HG03159 (cell line): Measurements from ENCODE around the gene SMNDC1.
"Not testable (repeated sequence)": the region's sequence is repeated elsewhere in the genome, so short reads cannot be mapped to it uniquely, and the experiment has no call there.

Experiments used
- ATAC-seq: cut with Tn5 transposase; IDR thresholded peaks from one replicate; pipeline ENCODE4 v1.9.1; 2021; ENCODE audit warnings: mild to moderate bottlenecking, moderate library complexity; ENCODE audit not compliant: unreplicated experiment

SMNDC1 gene

GRCh38 chr10:110304780-110305421 lies at the start of gene SMNDC1:
Gene SMNDC1 (minus strand): TSS chr10:110304920. CDS start chr10:110303587, 1,333 bp downstream.
- peak; percentile 88 for ATAC-seq

- ATAC-seq = peak; percentile 23
Measured at GRCh38 chr10:110354322-110354766, 49.6 kb upstream of the SMNDC1 start.

DNA sequence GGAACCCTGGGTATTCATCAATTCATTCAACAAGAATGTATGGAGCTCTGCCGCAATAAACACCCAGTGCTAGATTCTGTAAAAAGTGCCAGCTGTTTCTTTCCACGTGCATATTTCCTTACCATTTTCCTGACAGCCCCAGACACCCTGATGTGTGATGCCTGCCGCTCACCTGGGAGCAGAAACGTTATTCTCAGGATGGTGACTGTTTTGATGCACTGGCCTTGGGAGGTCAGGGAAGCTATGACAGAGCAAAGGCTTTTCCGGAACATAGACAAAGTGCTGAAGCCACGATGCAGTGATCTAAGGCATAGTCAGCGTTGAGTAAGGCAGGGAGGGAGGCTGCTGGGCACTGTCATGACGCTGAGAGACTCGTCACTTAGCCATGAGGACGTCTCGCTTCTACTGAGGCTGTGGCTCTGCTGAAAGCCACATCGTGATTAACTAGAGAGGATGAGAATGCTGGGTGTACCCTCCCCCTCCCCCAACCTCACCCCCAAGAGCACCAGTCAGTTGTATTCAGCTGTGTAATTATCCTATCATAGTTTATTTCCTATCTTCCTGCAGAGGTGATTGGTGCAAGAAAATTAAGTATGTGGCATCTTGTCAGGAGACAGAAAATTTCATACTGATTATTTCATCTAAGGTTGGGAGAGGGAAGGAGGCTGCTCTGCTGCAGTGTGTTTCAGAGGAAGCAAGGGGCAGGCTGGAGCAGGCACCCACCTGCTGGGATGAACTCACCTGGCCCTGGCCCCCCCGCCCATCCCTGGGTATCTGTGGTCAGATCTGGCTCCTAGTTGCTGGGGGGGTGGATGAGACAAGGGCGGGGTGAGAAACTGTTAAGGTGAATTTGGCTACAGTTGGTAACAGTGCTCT lies 48.8 kb upstream of the SMNDC1 start:
- no peak for ATAC-seq

DNA sequence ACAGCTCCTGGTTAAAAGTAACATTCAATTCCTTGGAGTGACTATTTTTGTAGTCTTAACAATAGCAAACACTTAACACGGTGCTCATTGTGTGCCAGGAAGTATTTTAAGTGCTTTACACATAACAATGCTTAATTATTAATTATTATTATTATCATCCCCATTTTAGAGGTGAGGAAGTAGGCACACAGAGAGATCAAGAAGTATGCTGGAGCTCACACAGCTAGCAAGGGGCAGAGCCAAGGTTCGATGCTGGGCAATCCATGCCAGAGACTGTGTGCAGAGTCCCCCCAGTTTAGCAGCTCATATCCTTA lies 48.2 kb upstream of the SMNDC1 start:
- no peak for ATAC-seq

DNA sequence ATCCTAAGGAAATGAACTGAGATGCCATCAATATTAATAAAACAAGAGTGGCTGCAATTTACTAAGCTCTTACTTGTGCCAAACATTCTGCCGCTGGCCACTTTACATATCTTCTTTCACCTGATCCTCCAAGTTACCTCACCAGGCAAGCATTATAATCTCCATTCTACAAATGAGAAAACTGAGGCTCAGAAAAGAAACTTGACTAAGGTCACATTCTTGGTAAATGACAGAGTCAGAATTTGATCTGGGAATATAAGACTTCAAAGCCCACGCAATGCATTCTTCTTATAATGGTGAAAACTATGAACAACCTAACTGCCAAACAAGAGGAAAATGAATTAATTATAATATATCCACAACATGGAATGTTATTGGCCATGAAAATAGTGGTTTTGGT lies 46.1 kb upstream of the SMNDC1 start:
- no peak for ATAC-seq

- no peak for ATAC-seq
Measured at GRCh38 chr10:110349831-110350230, 45.1 kb upstream of the SMNDC1 start.

GRCh38 chr10:110349386-110349785 lies 44.7 kb upstream of the SMNDC1 start:
- no peak for ATAC-seq

GRCh38 chr10:110348336-110348735 lies 43.6 kb upstream of the SMNDC1 start:
- ATAC-seq = no peak

- ATAC-seq = no peak
Measured at GRCh38 chr10:110346914-110347313, 42.2 kb upstream of the SMNDC1 start.

DNA sequence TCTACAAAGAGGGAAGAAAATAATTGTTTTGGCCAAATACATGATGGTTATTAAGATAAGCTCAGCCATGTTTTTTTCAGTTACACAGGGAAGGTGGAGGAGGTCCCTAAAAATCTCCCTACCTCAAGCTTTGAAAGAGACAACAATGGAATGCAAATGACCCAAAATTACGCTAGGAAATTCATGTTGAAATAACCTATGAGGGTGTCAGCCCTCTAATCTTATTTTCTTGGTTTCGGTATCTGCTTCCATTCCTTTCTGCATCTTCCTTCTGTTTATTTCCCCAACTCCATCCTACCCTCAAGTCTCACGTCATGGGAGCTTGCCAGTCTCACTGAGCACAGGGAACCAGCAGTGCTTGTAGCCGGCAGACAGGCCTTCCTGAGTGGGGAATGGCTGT lies 40.6 kb upstream of the SMNDC1 start:
- no peak for ATAC-seq

- ATAC-seq = no peak
Measured at GRCh38 chr10:110344622-110345021, 39.9 kb upstream of the SMNDC1 start.

- ATAC-seq = no peak
Measured at GRCh38 chr10:110343947-110344346, 39.2 kb upstream of the SMNDC1 start.

GRCh38 chr10:110340816-110341215 lies 36.1 kb upstream of the SMNDC1 start:
- no peak for ATAC-seq

DNA sequence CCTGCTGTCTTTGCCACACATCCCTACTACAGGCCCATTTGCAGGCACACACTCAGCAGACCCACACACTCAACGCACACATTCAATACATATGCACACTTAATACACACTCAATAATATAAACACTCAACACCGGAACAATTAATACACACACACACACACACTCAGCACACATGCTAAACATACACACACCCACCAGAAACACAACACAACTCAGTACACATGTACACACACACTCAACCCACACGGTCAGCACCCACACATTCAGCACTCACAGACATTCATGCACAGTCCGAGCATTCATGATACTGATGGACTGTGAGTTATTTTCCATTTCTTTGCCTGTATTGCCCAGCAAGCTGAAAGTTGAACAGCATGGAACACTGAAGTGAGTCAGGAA lies 35.4 kb upstream of the SMNDC1 start:
- no peak for ATAC-seq

- no peak for ATAC-seq
Measured at GRCh38 chr10:110337906-110338305, 33.2 kb upstream of the SMNDC1 start.

- no peak for ATAC-seq
Measured at GRCh38 chr10:110337401-110337800, 32.7 kb upstream of the SMNDC1 start.

DNA sequence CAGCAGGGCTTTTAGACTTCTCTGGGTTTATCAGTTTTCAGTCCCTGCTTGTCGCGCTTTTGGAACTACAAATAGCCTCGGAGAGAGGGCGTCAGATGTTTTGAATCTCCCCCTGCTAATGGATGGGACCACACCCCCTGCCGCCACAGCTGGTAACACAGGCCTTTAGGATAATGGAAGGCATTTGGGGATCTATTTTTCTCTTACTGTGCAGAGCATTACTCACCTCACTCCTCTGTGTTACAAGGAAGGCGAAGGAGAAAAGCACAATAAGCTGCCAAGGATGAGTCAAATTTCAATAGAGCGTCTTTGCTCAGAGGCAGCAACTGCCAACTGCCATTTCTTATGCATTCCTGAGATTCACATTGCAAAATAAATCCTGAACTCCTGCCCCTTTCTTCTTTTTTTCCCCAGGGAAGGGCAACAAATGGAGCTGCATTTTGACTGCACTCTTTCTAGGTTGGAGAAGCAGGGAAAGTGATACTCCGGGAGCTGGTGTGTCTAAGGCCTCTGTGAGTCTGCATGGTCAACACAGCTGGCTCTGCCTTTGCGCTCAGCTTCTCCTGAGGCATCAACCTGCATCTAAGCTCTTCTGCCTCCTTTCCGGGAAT lies 31.5 kb upstream of the SMNDC1 start:
- no peak for ATAC-seq

DNA sequence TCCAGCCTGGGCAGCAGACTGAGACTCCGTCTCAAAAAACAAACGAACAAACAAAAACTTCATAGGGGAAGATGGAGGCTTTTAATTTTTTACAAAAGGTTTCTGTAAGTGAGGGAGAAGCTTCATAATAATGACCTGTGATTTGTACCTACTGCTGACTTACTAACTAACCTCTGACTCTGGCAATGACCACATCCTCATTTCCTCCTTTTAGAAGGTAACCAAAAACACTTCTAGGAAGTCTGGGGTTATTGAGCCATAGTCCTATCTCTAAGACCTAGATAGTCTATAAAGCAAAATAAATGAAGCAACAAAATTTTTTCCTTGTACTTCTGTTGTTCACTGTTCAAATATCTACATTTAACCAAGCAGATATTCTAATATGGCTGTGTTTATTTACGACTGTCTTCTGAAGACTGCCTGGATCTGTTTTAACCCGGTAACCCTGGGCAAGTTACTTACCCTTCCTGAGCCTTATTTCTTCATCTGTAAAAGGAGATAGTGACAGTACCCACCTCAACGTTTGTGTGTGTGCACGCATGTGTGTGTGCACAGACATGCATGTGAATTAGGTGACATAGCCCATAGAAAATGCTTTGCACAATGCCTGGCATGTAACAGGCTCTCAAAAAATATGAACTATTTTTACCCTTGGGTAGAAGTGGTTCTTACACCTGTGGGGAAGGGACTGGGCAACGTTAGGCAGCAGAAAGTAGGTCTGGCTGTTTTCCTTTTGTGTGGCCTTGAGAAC lies 30.8 kb upstream of the SMNDC1 start:
- no peak for ATAC-seq

GRCh38 chr10:110334061-110334656 lies 29.4 kb upstream of the SMNDC1 start:
- no peak for ATAC-seq

DNA sequence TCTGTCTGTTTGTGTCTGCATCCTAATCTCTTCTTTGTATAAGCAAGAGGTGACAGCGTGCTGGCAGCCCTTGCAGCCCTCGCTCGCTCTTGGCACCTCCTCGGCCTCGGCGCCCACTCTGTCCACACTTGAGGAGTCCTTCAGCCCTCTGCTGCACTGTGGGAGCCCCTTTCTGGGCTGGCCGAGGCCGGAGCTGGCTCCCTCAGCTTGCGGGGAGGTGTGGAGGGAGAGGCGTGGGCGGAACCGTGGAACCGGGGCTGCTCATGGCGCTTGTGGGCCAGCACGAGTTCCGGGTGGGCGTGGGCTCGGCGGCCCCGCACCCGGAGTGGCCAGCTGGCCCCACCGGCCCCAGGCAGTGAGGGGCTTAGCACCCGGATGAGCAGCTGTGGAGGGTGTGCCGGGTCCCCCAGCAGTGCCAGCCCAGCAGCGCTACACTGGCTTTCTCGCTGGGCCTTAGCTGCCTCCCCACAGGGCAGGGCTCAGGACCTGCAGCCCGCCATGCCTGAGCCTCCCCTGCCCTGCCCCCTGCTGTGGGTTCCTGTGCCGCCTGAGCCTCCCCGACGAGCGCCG lies 26.6 kb upstream of the SMNDC1 start:
- ATAC-seq = not testable (repeated sequence)

GRCh38 chr10:110330675-110331074 lies 26.0 kb upstream of the SMNDC1 start:
- ATAC-seq = no peak
